ENCODE results near the gene ZNF221. TPM values are rescaled to one million over a fixed set of nuclear protein-coding genes. Genes with fewer than 3 reads are reported as not detected.

ZNF221 gene
- total RNA-seq, 1 experiment from 2014 or later = 2.8 TPM

DNA sequence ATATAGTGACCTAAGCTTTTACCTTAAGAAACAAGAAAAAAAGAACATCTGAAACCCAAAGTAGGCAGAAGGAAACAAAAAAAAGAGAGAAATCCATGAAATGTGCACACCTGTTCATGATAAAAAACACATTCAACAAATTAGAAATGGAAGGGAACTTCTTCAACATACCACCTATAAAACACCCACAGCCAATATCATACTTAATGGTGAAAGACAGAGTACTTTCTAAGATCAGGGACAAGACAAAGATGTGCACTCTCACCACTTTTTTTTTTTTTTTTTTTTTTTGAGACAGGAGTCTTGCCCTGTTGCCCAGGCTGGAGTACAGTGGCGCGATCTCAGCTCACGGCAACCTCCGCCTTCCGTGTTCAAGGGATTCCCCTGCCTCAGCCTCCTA is 45.1 kb upstream of the ZNF221 start:
- ChIA-PET POLR2A (no interaction called here), CTCF (no interaction called here)
- BruUV-seq (replicated peaks) = no TSS peak
- DNase-seq (ENCODE audit: low read depth, low spot score) = no peak
- H3K4me1 ChIP-seq (ENCODE audit: control insufficient read depth, insufficient read depth, low read length) = no peaks in the 10 kb centered on the region
- TF ChIP-seq TCF7L2 (IDR thresholded peaks at IDR 0.05; ENCODE audit: low read depth, low read length) (no peak), POLR2AphosphoS5 (IDR thresholded peaks at IDR 0.05; ENCODE audit: low read depth, low read length) (no peak)
- in situ Hi-C loops (cut with HindIII; ENCODE audit: low pct_unique_long_range_greater_than_20kb, low sequenced_read_pairs) = no loop called here
- ATAC-seq = no peak
- no peaks in the 10 kb centered on the region for H3K27me3 ChIP-seq (ENCODE audit: control insufficient read depth, insufficient read depth, low read length)
- no peaks in the 10 kb centered on the region; the same call in 1 of the 2 replicates for H3K36me3 ChIP-seq (ENCODE audit: control insufficient read depth, insufficient read depth, low read length)
- H3K27ac ChIP-seq (ENCODE audit: low read length) = no peak overlapping the region
- peaks cover 11% of the 10 kb centered on the region; the same call in 1 of the 2 replicates for H3K9me3 ChIP-seq (ENCODE audit: control insufficient read depth, insufficient read depth, low read depth, low read length)
- intact Hi-C loops (cut with micrococcal nuclease; ENCODE audit: unreplicated experiment) = no loop called here
- H3K4me3 ChIP-seq (ENCODE audit: low read depth in 2 of 2, low read length in 2 of 2) = no peak overlapping the region

DNA sequence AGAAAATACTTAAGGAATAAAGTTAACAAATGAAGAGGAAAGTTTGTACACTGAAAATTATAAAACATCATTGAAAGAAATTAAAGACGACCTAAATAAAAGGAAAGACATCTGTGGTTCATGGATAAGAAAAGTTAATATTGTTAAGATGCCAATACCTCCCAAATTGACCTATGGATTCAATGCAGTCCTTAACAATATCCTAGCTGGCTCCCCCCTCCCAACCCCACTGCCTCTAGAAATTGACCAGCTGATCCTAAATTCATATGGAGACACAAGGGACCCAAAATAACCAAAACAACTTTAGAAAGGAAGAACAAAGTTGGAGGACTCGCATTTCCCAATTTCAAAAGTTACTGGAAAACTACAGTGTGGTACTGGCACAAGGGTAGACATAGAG is 44.3 kb upstream of the ZNF221 start:
- Histone ChIP-seq H3K4me1 (ENCODE audit: control insufficient read depth, insufficient read depth, low read length) (no peaks in the 10 kb centered on the region), H3K4me3 (ENCODE audit: low read depth in 2 of 2, low read length in 2 of 2) (no peak overlapping the region), H3K27ac (ENCODE audit: low read length) (no peak overlapping the region), H3K36me3 (ENCODE audit: control insufficient read depth, insufficient read depth, low read length) (no peaks in the 10 kb centered on the region; the same call in 1 of the 2 replicates), H3K27me3 (ENCODE audit: control insufficient read depth, insufficient read depth, low read length) (no peaks in the 10 kb centered on the region), H3K9me3 (ENCODE audit: control insufficient read depth, insufficient read depth, low read depth, low read length) (peaks cover 11% of the 10 kb centered on the region; the same call in 1 of the 2 replicates)
- no peak for TF ChIP-seq SIN3A (IDR thresholded peaks at IDR 0.05; ENCODE audit: borderline replicate concordance, insufficient read depth, low read depth, low read length)
- TF ChIP-seq TCF7L2 (IDR thresholded peaks at IDR 0.05; ENCODE audit: low read depth, low read length) = no peak
- TF ChIP-seq, protein P1, sequence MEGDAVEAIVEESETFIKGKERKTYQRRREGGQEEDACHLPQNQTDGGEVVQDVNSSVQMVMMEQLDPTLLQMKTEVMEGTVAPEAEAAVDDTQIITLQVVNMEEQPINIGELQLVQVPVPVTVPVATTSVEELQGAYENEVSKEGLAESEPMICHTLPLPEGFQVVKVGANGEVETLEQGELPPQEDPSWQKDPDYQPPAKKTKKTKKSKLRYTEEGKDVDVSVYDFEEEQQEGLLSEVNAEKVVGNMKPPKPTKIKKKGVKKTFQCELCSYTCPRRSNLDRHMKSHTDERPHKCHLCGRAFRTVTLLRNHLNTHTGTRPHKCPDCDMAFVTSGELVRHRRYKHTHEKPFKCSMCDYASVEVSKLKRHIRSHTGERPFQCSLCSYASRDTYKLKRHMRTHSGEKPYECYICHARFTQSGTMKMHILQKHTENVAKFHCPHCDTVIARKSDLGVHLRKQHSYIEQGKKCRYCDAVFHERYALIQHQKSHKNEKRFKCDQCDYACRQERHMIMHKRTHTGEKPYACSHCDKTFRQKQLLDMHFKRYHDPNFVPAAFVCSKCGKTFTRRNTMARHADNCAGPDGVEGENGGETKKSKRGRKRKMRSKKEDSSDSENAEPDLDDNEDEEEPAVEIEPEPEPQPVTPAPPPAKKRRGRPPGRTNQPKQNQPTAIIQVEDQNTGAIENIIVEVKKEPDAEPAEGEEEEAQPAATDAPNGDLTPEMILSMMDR (IDR thresholded peaks at IDR 0.05) = no peak
- no peak for TF ChIP-seq POLR2AphosphoS5 (IDR thresholded peaks at IDR 0.05; ENCODE audit: low read depth, low read length)
- TF ChIP-seq, protein P2, sequence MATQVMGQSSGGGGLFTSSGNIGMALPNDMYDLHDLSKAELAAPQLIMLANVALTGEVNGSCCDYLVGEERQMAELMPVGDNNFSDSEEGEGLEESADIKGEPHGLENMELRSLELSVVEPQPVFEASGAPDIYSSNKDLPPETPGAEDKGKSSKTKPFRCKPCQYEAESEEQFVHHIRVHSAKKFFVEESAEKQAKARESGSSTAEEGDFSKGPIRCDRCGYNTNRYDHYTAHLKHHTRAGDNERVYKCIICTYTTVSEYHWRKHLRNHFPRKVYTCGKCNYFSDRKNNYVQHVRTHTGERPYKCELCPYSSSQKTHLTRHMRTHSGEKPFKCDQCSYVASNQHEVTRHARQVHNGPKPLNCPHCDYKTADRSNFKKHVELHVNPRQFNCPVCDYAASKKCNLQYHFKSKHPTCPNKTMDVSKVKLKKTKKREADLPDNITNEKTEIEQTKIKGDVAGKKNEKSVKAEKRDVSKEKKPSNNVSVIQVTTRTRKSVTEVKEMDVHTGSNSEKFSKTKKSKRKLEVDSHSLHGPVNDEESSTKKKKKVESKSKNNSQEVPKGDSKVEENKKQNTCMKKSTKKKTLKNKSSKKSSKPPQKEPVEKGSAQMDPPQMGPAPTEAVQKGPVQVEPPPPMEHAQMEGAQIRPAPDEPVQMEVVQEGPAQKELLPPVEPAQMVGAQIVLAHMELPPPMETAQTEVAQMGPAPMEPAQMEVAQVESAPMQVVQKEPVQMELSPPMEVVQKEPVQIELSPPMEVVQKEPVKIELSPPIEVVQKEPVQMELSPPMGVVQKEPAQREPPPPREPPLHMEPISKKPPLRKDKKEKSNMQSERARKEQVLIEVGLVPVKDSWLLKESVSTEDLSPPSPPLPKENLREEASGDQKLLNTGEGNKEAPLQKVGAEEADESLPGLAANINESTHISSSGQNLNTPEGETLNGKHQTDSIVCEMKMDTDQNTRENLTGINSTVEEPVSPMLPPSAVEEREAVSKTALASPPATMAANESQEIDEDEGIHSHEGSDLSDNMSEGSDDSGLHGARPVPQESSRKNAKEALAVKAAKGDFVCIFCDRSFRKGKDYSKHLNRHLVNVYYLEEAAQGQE (IDR thresholded peaks at IDR 0.05; ENCODE audit: insufficient read depth in 1 of 2, low read depth in 2 of 2, low read length in 1 of 2) = no peak
- ATAC-seq (no peak), DNase-seq (ENCODE audit: low read depth, low spot score) (no peak)
- in situ Hi-C loops (cut with HindIII; ENCODE audit: low pct_unique_long_range_greater_than_20kb, low sequenced_read_pairs) = no loop called here
- CTCF ChIA-PET = no interaction called here
- BruUV-seq (replicated peaks) = no TSS peak
- POLR2A ChIA-PET = no interaction called here
- intact Hi-C loops (cut with micrococcal nuclease; ENCODE audit: unreplicated experiment) = no loop called here

DNA sequence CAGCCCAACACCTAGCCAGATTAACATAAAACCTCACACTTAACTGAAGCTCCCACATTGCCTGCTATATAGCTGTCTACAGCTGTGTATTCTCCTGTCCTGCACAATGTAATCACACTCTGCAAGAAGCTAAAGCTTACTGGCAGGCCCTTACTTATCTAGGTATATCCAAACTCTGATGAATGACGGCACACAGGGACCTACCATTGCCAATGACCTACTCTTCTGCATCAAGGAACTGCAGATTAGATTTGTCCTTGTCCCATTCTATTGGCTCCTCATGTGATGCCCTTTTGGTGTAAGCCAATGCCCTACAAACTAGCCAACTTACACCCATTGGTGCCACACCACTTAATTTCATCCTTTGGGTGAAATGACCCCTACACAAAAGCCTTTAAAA is 42.4 kb upstream of the ZNF221 start:
- ChIA-PET CTCF (no interaction called here), POLR2A (no interaction called here)
- in situ Hi-C loops (cut with HindIII; ENCODE audit: low pct_unique_long_range_greater_than_20kb, low sequenced_read_pairs) = no loop called here
- no peaks in the 10 kb centered on the region; the same call in 1 of the 2 replicates for H3K36me3 ChIP-seq (ENCODE audit: control insufficient read depth, insufficient read depth, low read length)
- no peak for TF ChIP-seq TCF7L2 (IDR thresholded peaks at IDR 0.05; ENCODE audit: low read depth, low read length)
- TF ChIP-seq, protein P2 (IDR thresholded peaks at IDR 0.05; ENCODE audit: insufficient read depth in 1 of 2, low read depth in 2 of 2, low read length in 1 of 2) = no peak
- no peak for TF ChIP-seq POLR2AphosphoS5 (IDR thresholded peaks at IDR 0.05; ENCODE audit: low read depth, low read length)
- TF ChIP-seq, protein P1 (IDR thresholded peaks at IDR 0.05) = no peak
- TF ChIP-seq SIN3A (IDR thresholded peaks at IDR 0.05; ENCODE audit: borderline replicate concordance, insufficient read depth, low read depth, low read length) = no peak
- ATAC-seq = no peak
- no peaks in the 10 kb centered on the region for H3K4me1 ChIP-seq (ENCODE audit: control insufficient read depth, insufficient read depth, low read length)
- intact Hi-C loops (cut with micrococcal nuclease; ENCODE audit: unreplicated experiment) = no loop called here
- no peak overlapping the region for H3K27ac ChIP-seq (ENCODE audit: low read length)
- peaks cover 24% of the 10 kb centered on the region; the same call in 1 of the 2 replicates for H3K9me3 ChIP-seq (ENCODE audit: control insufficient read depth, insufficient read depth, low read depth, low read length)
- no peak for DNase-seq (ENCODE audit: low read depth, low spot score)
- H3K27me3 ChIP-seq (ENCODE audit: control insufficient read depth, insufficient read depth, low read length) = no peaks in the 10 kb centered on the region
- H3K4me3 ChIP-seq (ENCODE audit: low read depth in 2 of 2, low read length in 2 of 2) = no peak overlapping the region
- BruUV-seq (replicated peaks) = no TSS peak
